ENCODE data around the gene MTHFD1L.
A peak's percentile ranks its signal among the peaks of the same experiment; 100 is the strongest.
"Not testable (repeated sequence)": the region's sequence is repeated elsewhere in the genome, so short reads cannot be mapped to it uniquely, and the experiment has no call there.

The MTHFD1L gene

DNA sequence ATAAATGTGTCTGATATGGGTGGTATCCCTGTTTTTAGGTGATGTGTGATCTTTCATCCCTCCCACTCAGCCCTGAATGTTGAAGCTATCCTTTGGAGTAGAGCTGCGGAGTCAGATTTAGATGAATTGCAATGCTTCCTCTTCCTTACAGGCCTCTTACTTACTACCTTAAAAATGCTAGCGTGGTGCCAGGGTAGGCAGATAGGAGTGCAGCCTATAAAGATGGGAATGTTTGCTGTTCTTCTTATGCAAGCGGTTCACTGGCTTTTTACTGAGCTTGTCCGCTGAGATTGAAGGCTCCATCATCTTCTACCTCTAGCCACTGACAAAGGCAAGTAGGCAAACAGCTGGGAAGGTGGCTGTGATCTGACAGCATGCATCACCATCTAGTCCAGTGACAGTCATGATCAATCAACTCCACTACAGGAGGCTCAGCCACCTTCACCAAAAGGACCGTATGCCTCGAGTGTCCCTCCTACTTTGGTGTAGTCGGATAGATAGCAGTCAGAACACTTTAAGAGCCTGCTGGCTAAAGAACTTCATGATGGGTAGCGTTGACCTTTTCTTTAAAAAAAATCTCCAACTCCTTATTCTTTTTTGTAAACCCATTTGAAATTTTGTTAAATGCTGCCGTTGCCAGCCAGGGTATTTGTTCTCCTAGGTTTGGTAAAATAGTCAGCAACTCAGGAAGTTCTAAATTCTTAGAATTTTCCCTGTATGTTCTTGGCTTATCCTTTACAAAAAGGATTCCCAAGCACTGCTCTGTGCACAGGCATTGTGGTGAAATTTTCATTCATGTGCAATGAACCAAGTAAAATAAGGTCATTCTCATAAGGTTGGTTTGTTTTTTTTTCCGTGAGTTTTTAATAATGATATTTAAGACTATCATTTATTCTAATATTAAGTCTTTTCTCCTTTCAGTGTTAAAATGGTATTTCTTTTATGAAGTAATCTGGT, 169.6 kb downstream of the MTHFD1L start:
- TF ChIP-seq, protein P1, sequence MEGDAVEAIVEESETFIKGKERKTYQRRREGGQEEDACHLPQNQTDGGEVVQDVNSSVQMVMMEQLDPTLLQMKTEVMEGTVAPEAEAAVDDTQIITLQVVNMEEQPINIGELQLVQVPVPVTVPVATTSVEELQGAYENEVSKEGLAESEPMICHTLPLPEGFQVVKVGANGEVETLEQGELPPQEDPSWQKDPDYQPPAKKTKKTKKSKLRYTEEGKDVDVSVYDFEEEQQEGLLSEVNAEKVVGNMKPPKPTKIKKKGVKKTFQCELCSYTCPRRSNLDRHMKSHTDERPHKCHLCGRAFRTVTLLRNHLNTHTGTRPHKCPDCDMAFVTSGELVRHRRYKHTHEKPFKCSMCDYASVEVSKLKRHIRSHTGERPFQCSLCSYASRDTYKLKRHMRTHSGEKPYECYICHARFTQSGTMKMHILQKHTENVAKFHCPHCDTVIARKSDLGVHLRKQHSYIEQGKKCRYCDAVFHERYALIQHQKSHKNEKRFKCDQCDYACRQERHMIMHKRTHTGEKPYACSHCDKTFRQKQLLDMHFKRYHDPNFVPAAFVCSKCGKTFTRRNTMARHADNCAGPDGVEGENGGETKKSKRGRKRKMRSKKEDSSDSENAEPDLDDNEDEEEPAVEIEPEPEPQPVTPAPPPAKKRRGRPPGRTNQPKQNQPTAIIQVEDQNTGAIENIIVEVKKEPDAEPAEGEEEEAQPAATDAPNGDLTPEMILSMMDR (IDR thresholded peaks at IDR 0.05; ENCODE audit: low read depth, low read length) = no peak
- H3K4me3 ChIP-seq (ENCODE audit: low read depth, low read length) = no peak overlapping the region

DNA sequence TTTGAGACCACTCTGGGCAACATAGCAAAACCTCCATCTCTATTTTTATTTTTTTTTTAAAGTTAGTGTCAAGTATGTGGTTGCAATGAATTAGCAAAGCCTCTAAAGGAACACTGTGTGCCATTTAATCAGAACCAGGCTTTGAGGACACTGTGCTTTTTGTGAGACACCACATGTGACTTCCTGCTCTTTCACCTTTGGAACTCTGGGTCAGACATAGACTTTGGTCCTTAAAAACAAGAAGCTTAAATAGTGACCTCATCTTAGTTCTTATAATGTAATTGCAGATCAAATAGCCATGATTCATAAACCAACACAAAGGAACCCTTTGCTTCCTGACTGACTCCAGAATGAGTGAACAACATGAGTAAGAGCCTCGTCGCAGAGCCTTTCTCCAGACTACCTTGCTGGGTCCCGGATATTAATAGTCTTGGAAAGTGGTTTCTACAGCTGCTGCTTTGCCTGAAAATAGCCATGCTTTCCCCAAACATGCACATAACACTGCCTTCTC, 170.8 kb downstream of the MTHFD1L start:
- not testable (repeated sequence) for H3K4me3 ChIP-seq (ENCODE audit: low read depth, low read length)

DNA sequence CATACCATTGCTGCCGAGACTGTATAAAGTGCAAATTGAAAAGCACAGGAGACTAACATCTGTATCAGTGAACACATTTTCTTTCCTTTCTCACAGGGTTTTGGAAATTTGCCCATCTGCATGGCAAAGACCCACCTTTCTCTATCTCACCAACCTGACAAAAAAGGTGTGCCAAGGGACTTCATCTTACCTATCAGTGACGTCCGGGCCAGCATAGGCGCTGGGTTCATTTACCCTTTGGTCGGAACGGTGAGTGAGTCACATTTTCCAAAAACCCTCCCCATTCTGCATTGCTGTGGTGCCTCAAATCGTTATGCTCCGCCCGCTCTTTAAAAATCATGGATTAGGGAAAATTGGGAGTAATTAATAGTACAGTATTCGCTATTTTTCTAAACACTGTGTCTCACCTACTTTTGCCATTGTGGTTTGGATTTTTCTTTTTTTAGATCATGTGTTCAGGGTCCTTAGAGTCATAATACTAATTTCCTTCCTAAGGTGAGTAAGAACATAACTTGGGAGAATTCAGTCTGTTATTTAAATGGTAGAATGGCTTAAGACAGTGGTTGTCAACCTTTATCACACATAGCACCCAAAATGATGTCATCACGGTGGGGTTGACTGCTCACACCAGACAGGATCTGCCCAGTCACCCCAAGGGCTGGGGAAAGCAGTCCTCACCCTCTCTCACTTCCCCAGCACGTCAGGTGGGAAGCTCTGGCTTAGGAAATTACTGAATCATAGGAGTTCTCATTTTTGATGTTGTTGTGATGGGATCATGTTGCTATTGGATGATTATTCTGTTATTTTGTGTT, 171.6 kb downstream of the MTHFD1L start:
- TF ChIP-seq, protein P1 (IDR thresholded peaks at IDR 0.05; ENCODE audit: low read depth, low read length) = no peak
- no peak overlapping the region for H3K4me3 ChIP-seq (ENCODE audit: low read depth, low read length)

DNA sequence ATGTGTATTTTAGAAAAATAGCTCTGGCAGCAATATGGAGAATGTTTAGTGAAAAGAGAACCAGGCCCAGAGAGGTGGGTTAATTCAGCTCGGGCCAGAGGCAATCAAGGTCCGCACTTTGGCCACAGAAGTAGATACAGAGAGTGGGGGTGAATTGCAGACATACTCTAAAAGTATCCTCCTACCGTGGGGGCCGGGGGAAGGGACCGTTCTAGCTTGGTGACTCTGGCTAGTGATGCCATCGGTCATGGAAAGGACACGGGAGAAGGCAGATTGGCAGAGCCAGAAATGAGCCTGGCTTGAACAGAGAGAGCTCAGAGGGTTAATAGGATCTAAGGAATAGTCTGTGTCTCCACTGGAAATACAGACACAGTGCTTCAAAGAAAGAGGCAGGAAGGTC, 173.1 kb downstream of the MTHFD1L start:
- H3K4me3 ChIP-seq (ENCODE audit: low read depth, low read length) = no peak overlapping the region
- TF ChIP-seq, protein P1 (IDR thresholded peaks at IDR 0.05; ENCODE audit: low read depth, low read length) = no peak

DNA sequence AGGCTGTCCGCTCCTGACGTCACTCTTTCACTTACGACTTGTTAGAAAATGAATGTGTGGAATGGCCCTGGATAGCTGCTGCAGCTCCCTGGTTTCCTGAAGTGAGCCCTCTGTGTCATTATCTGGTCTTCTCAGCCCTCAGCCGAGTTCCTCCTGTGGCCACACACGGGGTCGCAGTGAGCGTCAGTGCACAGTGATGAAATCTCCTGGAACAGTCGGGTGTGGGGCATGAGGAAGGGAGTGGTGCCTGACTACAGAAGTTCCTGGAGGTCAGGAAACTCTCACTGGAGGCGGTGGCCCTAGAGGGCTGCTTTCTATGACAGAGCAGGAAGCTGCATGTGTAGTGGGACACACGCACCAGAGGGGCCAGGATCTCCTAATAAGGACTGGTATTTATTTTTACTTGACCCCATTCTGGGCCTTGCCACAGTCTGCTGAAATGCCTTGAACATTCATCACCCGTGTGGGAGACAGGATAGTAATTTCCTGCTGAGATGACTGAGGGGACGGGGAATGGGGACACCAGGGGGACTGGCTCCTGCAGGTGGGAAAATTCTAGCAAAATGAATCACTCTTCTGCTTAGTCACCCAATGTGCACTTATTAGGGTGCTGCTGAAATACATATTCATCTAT, 175.5 kb downstream of the MTHFD1L start:
- H3K4me3 ChIP-seq (ENCODE audit: low read depth, low read length) = peak overlapping the region; percentile 27; the same call in 1 of the 2 replicates

DNA sequence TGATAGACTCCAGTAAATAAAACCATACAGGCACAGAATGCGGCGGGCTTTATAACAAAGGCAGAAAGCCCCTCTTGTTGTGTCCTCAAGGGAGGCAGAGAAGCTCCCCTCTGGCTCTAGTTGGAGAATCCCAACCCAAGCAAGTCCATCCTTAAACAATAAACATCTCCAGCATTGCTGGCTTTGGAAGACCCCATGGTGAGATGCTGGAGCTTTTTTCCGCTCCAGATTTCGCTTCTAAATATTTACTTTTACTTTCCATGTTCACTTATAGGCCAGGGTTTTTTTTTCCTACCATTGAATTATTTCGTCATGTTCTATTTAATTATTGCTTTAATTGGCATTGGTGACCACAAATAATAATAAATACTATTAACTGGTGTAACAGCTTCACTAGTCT, 176.2 kb downstream of the MTHFD1L start:
- no peak overlapping the region for H3K4me3 ChIP-seq (ENCODE audit: low read depth, low read length)
- TF ChIP-seq, protein P1 (IDR thresholded peaks at IDR 0.05; ENCODE audit: low read depth, low read length) = no peak

DNA sequence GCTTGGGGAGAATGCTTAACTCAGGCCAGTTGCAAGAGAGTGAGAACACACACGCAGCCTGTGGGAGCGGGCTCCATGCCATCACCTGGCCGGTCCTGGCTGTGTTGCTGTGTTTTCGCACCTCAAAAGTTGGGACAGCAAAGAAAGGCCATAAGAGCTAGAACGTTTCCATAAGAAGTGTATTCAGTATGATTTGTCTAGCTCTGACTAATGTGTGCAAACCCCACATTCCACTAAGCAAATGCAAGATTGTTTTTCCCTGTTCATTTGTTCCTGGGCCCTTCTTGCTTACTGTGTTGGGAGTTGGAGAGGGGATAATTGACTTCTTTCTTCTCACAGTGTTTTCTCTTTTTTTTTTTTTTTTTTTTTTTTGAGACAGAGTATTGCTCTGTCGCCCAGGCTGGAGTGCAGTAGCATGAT, 177.4 kb downstream of the MTHFD1L start:
- H3K4me3 ChIP-seq (ENCODE audit: low read depth, low read length) = not testable (repeated sequence)

DNA sequence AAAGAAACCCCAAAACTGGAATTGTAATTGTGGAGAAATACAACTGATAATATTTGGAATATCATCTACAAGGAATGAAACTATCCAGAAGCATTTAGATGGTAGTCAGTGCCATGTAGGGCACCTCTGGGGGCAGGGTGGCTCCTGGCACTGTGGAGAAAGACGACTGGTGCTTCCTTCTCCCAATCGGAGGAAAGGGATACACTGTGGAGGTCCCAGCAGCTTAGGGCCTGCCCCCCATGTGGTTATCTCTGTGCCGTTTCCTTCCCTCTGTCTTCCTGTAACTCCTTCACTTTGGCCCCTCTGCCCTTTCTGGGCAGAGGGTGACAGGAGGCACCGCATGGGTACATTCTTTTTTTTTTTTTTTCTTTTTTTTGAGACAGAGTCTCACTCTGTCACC, 178.4 kb downstream of the MTHFD1L start:
- TF ChIP-seq, protein P1 (IDR thresholded peaks at IDR 0.05; ENCODE audit: low read depth, low read length) = no peak
- no peak overlapping the region for H3K4me3 ChIP-seq (ENCODE audit: low read depth, low read length)
